Frontal cortex (tissue), 4 donors: ENCODE measurements around the gene THAP10. TPM values are rescaled to one million over a fixed set of nuclear protein-coding genes. Genes with fewer than 3 reads are reported as not detected.
"Not testable (repeated sequence)": the region's sequence is repeated elsewhere in the genome, so short reads cannot be mapped to it uniquely, and the experiment has no call there.

ENCODE experiments used
- DNase-seq, 2 donors: peaks; one replicate each; pipeline ENCODE4 v3.0.0; 2012; ENCODE audit warnings: low spot score in 2 of 2
- FAIRE-seq: peaks from 2 replicates; lab custom pipeline; 2012; peaks lifted over from hg19 to GRCh38; lab: Jason Lieb, UNC
- total RNA-seq: library from RNA; depleted of rRNA; stranded (reverse); fragments of >200 nt; gene quantifications from one replicate; pipeline ENCODE4 v1.2.3, GENCODE V29; 2014
- donor health status: control.
- donor health status: control.
- donor health status: control.

Gene THAP10
- total RNA-seq, 1 donor from 2014 or later, result 7.3 TPM

GRCh38 chr15:70880781-70881180 lies 11.5 kb downstream of the THAP10 start:
- no peak for FAIRE-seq

DNA sequence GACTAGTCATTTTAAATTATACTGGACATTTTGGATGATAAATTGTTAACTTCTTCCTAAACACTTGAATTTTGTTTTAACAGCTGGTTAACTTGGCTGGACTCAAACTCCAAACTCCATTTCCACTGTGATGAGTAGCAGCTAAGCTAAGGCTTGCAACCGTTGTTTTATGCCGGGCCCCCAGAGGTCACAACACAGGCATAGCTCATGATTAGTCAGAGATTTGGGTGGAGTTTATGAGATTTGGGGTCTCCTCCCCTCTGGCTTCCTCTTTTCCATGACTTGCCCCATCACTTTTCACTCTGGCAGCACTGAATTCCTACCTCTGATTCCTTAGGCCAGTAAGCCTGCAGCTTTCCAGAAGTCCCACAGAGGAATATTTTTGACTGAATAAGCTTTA lies 12.8 kb downstream of the THAP10 start:
- no peak for FAIRE-seq
- no peak for DNase-seq

More at GRCh38 chr15:70880781-70881180, 11.5 kb downstream of the THAP10 start:
- DNase-seq, result no peak

- FAIRE-seq (no peak), DNase-seq (no peak)
These were observed 15.6 kb downstream of the THAP10 start for GRCh38 chr15:70876683-70877082.

GRCh38 chr15:70876011-70876410 lies 16.2 kb downstream of the THAP10 start:
- DNase-seq, result no peak
- FAIRE-seq, result no peak

DNA sequence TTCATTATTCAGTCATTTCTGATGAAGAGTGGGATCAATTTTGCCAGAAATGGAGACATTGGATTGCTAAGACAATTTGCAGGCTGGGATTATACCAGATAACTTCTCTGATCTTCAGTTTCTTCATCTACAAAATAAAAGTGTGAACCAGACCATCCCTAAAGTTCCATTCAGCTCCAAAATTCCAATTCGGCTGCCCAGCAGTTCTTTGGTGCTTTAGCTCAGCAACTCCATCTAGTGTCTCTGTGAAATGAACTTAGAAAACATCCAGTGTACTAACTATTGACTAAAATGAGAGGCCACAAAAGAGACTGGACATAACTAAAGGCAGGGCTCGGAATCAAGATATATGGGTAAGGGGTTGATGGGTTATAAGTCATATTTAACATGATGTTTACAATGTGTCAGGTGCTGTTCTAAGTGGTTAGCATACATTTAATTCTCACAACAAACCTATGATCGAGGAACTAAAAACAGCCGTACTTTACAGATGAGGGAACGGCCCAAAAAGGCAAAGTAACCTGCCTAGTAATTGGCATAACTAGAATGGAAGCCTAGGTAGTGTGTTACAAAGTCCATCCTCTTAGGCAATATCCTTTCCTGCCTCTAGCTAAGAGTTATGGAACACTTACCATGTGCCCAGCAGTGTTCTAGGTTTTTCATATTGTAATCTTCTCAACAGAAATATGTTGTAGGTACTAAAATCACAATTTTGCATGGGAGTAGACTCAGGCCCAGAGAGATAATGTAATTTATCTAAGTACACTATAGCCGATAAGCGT lies 17.0 kb downstream of the THAP10 start:
- DNase-seq (peak; percentile 62 to 67), FAIRE-seq (peak; percentile 69)

- DNase-seq, result no peak
- FAIRE-seq, result no peak
These were observed 18.8 kb downstream of the THAP10 start for GRCh38 chr15:70873232-70874054.

DNA sequence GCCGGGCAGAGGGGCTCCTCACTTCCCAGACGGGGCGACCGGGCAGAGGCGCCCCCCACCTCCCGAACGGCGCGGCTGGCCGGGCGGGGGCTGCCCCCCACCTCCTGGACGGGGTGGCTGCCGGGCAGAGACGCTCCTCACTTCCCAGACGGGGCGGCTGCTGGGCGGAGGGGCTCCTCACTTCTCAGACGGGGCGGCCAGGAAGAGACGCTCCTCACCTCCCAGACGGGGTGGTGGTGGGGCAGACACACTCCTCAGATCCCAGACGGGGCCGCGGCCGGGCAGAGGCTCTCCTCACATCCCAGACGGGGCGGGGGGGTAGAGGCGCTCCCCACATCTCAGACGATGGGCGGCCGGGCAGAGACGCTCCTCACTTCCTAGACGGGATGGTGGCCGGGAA lies 20.7 kb downstream of the THAP10 start:
- not testable (repeated sequence) for FAIRE-seq, DNase-seq

- DNase-seq (no peak), FAIRE-seq (no peak)
These were observed 22.2 kb downstream of the THAP10 start for GRCh38 chr15:70870051-70870450.

GRCh38 chr15:70869346-70869745 lies 22.9 kb downstream of the THAP10 start:
- DNase-seq, result no peak
- no peak for FAIRE-seq

DNA sequence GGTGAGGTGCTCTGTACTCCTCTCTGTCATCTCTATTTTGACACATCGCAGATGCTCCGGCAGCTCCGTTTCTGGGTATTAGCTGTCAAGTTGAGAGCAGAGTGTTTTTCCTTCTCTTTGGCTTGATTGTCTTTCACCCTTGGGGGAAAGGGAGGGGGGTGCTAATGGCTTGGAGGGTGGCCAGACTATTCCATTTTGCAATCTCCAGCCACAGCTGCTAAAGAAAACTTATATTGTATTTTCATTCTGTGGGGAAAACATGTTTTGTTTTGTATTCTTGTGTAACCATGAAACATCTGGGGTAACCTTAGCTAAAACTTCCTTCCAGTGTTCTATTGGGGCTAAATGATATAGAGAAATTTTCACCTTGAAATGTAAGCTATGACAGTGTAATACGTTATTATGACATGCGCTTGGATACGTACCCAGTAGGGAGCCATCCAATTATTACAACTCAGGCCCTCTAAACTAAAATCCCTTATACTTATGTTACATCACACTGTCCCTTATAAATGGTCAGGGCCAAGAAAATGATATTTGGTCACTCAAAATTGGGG lies 24.2 kb downstream of the THAP10 start:
- DNase-seq, result no peak
- no peak for FAIRE-seq

DNA sequence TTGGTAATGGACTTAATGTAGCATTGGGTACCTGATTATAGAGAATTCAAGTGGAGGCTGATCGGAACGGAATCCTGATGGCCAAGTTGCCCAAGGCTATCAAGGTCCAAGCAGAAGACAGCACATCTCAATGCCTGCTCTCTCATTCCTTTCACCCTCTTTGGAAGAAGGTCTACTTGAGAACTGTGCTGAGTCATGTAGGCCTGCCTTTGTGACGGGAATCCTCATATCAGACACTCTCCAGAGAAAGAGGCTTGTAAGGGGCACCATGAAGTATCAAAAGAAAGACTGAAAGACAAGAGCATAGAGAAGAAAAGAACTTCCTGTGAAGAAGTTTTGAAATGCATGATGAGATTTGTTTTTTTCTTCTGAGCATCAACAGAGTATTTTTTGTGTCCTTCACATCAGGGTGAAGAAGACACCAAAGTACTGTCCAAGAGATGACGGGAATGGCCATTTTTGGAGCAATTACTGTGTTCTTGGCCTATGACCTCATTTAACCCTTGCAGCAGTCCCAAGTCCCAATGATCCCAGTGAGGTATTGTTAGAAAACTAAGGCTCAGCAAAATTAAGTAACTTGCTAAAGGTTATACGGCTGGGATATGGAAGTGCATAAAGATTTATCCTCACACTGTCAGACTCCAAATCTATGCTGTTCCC lies 25.1 kb downstream of the THAP10 start:
- FAIRE-seq, result no peak
- no peak for DNase-seq

GRCh38 chr15:70863450-70864218 lies 28.6 kb downstream of the THAP10 start:
- FAIRE-seq (peak; percentile 8), DNase-seq (peak in 1 of 2 donors; percentile 52)

DNA sequence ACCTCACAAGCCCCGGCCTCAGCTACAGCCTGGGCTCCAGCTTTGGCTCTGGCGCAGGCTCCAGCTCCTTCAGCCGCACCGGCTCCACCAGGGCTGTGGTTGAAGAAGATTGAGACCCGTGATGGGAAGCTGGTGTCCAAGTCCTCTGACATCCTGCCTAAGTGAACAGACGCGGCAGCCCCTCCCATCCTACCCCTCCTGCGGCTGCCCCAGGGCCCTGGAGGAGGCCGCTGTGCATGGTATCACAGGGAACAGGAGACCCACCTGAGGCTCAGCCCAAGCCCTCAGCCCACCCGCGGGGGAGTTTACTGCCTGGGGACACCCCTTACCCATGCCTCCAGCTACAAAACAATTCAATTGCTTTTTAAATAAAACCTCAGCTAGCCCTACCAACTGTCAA lies 32.2 kb downstream of the THAP10 start:
- DNase-seq, result no peak
- no peak for FAIRE-seq

DNA sequence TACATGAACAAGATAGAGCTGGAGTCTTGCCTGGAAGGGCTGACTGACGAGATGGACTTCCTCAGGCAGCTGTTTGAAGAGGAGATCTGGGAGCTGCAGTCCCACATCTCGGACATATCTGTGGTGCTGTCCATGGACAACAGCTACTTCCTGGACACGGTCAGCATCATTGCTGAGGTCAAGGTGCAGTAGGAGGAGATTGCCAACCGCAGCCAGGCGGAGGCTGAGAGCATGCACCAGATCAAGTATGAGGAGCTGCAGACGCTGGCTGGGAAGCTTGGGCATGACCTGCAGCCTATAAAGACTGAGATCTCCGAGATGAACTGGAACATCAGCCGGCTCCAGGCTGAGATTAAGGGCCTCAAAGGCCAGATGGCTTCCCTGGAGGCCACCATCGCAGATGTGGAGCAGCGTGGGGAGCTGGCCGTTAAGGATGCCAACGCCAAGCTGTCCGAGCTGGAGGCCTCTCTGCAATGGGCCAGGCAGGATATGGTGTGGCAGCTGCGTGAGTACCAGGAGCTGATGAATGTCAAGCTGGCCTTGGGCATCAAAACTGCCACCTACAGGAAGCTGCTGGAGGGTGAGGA lies 32.8 kb downstream of the THAP10 start:
- FAIRE-seq (no peak), DNase-seq (no peak)

- DNase-seq, FAIRE-seq: not testable (repeated sequence)
These were observed 33.5 kb downstream of the THAP10 start for GRCh38 chr15:70858614-70859321.

GRCh38 chr15:70857562-70858285 lies 34.5 kb downstream of the THAP10 start:
- no peak for DNase-seq
- no peak for FAIRE-seq

- DNase-seq, result peak in 1 of 2 donors; percentile 44
- FAIRE-seq, result no peak
These were observed 35.2 kb downstream of the THAP10 start for GRCh38 chr15:70856884-70857561.
